Stimulated activated memory B cell treated with anti-CD40 and anti-IgM and Interleukin-4, amounts not matched to agents 10 μg/mL and 1 μg/mL and 100 μg/mL, for 72 hours (primary cell): Measurements from ENCODE around the gene HOXD11.

Experiments used
- ATAC-seq: fragments of 150-1000 bp; cut with Tn5 transposase; 2 replicates; pipeline ENCODE4 v1.10.0; 2021
- H3K27ac Mint-ChIP-seq: one replicate; pipeline ENCODE4 v1.8.0; 2022; ENCODE audit warnings: mild to moderate bottlenecking, mixed read lengths
- H3K27me3 Mint-ChIP-seq: one replicate; pipeline ENCODE4 v1.8.0; 2022; ENCODE audit warnings: mixed read lengths
- H3K36me3 Mint-ChIP-seq: one replicate; pipeline ENCODE4 v1.8.0; 2022; ENCODE audit warnings: mixed read lengths
- H3K4me1 Mint-ChIP-seq: one replicate; pipeline ENCODE4 v1.8.0; 2022; ENCODE audit warnings: mixed read lengths
- H3K4me3 Mint-ChIP-seq: one replicate; pipeline ENCODE4 v1.8.0; 2022; ENCODE audit warnings: mild to moderate bottlenecking, moderate library complexity, mixed read lengths
- H3K9me3 Mint-ChIP-seq: one replicate; pipeline ENCODE4 v1.8.0; 2022; ENCODE audit warnings: mixed read lengths

HOXD11 gene

GRCh38 chr2:176106581-176107539, at the start of gene HOXD11:
HOXD11 (plus strand) TSS chr2:176107280; CDS start chr2:176107356, 76 bp downstream.
- Mint-ChIP-seq H3K27me3 (peaks cover 77% of the 10 kb centered on the region), H3K4me3 (peak within 1 kb of the TSS; percentile 5), H3K27ac (no peak within 1 kb of the TSS), H3K9me3 (peaks cover 4% of the 10 kb centered on the region), H3K4me1 (peaks cover 12% of the 10 kb centered on the region), H3K36me3 (no peaks in the 10 kb centered on the region)
- no peak for ATAC-seq

DNA sequence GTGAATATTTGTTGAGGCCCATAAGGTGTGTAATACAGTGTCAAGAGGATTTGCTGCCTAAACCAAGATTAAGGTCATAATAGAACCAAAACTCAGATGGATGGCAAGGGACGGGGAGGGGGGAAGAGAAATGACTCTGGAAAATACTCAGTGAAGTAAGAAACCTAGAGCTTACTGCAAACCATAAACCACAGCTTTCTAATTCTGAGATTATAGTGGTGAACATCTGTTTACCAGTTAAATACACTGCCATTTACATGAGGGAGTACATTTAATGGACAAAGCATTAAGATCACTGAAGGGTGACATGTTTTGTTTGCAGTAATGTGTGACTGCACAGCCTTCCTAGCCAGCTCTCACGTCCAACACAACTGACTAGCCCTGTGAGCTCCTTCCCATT, 43.1 kb upstream of the HOXD11 start:
- Mint-ChIP-seq H3K36me3 (no peaks in the 10 kb centered on the region), H3K4me3 (no peak overlapping the region), H3K9me3 (no peaks in the 10 kb centered on the region), H3K27ac (no peak overlapping the region), H3K4me1 (peaks cover 13% of the 10 kb centered on the region), H3K27me3 (peaks cover 61% of the 10 kb centered on the region)
- ATAC-seq = peak; percentile 55

GRCh38 chr2:176066645-176067588, 40.2 kb upstream of the HOXD11 start:
- ATAC-seq = no peak
- Mint-ChIP-seq H3K4me3 (no peak overlapping the region), H3K27ac (no peak overlapping the region), H3K9me3 (no peaks in the 10 kb centered on the region), H3K27me3 (peaks cover 81% of the 10 kb centered on the region), H3K36me3 (no peaks in the 10 kb centered on the region), H3K4me1 (peaks cover 13% of the 10 kb centered on the region)

DNA sequence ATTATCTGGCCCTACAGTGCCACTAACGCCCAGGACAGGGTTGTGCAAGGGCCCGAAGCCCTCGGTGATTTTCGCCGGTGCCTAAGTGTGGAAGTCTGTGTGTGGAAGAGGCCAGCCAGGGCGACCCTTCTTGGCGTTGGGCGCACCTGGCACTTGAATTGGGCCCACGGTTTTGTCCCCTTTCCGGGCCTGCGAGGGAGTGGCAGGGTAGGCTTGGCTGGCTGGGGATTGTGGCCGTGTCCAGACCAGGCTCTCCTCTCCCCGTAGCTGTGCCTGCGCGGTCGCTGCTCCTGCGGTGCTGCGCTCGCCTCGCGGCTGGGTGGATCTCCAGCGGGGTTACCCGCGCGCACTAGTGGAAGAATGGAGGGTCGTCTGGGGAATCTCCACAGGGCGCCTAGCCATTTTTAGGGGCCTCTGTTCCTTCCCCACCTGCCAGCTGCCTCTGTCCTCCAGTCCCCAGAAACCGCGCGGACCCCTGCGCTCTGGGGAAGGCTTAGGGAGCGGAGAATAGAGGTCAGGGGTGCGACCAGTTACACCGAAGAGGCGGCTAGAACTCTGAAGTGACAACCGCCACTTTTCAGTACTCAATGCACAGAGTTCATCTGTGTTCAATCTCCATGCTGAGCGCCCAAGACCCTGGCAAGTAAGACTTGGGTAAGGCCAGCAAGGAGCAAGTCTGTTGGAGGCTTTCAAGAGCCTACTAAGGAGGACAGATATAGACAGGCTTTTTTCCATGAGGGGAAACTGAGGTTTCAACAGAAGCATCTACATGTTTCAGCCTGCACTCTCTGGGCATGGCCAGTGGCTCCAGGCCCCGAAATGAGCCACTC, 39.3 kb upstream of the HOXD11 start:
- ATAC-seq = no peak
- H3K27ac Mint-ChIP-seq = no peak overlapping the region
- peaks cover 81% of the 10 kb centered on the region for H3K27me3 Mint-ChIP-seq
- H3K9me3 Mint-ChIP-seq = no peaks in the 10 kb centered on the region
- no peak overlapping the region for H3K4me3 Mint-ChIP-seq
- H3K4me1 Mint-ChIP-seq = peaks cover 13% of the 10 kb centered on the region
- H3K36me3 Mint-ChIP-seq = no peaks in the 10 kb centered on the region

GRCh38 chr2:176068419-176068832, 38.7 kb upstream of the HOXD11 start:
- Mint-ChIP-seq H3K27me3 (peaks cover 85% of the 10 kb centered on the region), H3K4me1 (peaks cover 13% of the 10 kb centered on the region), H3K4me3 (no peak overlapping the region), H3K36me3 (no peaks in the 10 kb centered on the region), H3K27ac (no peak overlapping the region), H3K9me3 (no peaks in the 10 kb centered on the region)
- ATAC-seq = no peak

- Mint-ChIP-seq H3K27me3 (peaks cover 93% of the 10 kb centered on the region), H3K4me3 (no peak overlapping the region), H3K4me1 (peaks cover 13% of the 10 kb centered on the region), H3K27ac (no peak overlapping the region), H3K36me3 (no peaks in the 10 kb centered on the region), H3K9me3 (peaks cover 2% of the 10 kb centered on the region)
- no peak for ATAC-seq
These were observed 35.5 kb upstream of the HOXD11 start for GRCh38 chr2:176071330-176072291.

GRCh38 chr2:176072292-176072669, 34.8 kb upstream of the HOXD11 start:
- H3K9me3 Mint-ChIP-seq = peaks cover 3% of the 10 kb centered on the region
- H3K27me3 Mint-ChIP-seq = peaks cover 91% of the 10 kb centered on the region
- ATAC-seq = no peak
- H3K4me1 Mint-ChIP-seq = peaks cover 12% of the 10 kb centered on the region
- H3K27ac Mint-ChIP-seq = no peak overlapping the region
- H3K36me3 Mint-ChIP-seq = no peaks in the 10 kb centered on the region
- H3K4me3 Mint-ChIP-seq = no peak overlapping the region

DNA sequence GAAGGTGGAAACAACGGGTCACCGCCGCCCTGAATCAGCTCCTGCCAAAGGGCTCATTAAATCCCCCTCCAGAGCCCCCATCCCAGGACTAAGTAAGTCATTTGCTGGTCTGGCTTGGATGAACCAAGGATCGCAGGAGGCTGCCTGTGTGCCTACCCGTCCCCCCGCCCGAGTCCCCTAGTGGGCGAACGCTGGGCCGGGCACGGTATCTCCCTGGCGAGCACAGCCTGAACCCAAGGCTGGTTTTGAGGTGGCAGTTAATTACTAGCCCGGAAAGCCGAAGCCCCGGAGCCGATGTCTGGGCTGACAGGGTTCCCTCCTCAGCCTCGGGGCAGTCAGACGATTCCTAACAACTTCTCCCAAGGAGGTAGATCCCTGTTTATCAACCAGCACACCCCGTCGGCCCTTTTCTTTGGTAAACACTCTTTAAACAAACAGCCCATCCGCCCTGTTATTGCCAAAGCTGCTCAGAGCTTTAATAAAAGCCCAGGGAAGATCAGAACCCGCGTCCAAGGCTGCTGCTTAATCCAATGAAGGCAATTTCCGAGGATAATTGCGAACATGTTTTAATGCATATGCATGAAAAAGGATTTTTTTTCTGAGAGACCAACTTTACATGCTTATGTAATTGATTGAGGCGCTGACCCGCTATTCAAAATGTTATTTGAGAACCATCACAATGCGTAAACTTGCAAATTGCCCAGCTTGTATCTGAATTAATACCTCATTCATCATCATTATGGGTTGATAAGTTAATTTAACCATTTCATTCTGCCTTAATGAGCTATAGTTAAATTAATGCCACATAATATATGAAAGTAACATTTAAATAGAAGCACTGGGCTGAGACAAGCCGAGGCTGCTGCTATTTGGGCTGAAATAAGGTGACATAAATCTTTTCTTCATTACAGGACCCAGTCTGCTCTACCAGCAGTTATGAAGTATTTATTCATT, 33.9 kb upstream of the HOXD11 start:
- H3K36me3 Mint-ChIP-seq = no peaks in the 10 kb centered on the region
- peaks cover 84% of the 10 kb centered on the region for H3K27me3 Mint-ChIP-seq
- no peak overlapping the region for H3K4me3 Mint-ChIP-seq
- H3K4me1 Mint-ChIP-seq = peaks cover 6% of the 10 kb centered on the region
- H3K27ac Mint-ChIP-seq = no peak overlapping the region
- ATAC-seq = no peak
- H3K9me3 Mint-ChIP-seq = peaks cover 3% of the 10 kb centered on the region

GRCh38 chr2:176074919-176075425, 32.1 kb upstream of the HOXD11 start:
- no peak overlapping the region for H3K4me3 Mint-ChIP-seq
- H3K27me3 Mint-ChIP-seq = peaks cover 84% of the 10 kb centered on the region
- H3K27ac Mint-ChIP-seq = no peak overlapping the region
- peaks cover 7% of the 10 kb centered on the region for H3K9me3 Mint-ChIP-seq
- no peak for ATAC-seq
- peaks cover 8% of the 10 kb centered on the region for H3K4me1 Mint-ChIP-seq
- no peaks in the 10 kb centered on the region for H3K36me3 Mint-ChIP-seq

DNA sequence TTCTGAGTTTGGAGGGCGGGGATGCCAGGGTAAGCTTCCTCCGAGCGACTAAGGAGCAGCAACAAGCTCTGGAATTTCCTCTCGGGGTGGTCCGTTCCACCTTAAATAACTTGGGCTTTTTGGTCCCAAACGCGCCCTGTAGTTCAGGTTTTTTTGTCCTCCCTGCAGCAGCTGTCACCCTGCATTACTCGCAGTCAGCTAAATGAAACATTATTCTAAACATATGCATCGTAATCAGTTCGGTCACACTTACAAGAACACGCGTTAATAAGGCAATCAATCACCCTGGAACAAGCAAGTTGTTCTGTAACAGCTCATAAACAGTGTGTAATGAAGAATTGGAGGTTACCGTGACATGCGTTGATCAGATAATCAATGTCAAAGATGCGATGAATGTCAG, 31.6 kb upstream of the HOXD11 start:
- Mint-ChIP-seq H3K4me1 (peaks cover 8% of the 10 kb centered on the region), H3K27me3 (peaks cover 79% of the 10 kb centered on the region), H3K27ac (no peak overlapping the region), H3K4me3 (no peak overlapping the region), H3K9me3 (peaks cover 7% of the 10 kb centered on the region), H3K36me3 (no peaks in the 10 kb centered on the region)
- no peak for ATAC-seq

GRCh38 chr2:176076063-176076462, 31.0 kb upstream of the HOXD11 start:
- ATAC-seq = no peak
- Mint-ChIP-seq H3K27me3 (peaks cover 77% of the 10 kb centered on the region), H3K4me1 (peaks cover 8% of the 10 kb centered on the region), H3K9me3 (peaks cover 7% of the 10 kb centered on the region), H3K4me3 (no peak overlapping the region), H3K36me3 (no peaks in the 10 kb centered on the region), H3K27ac (no peak overlapping the region)

- peaks cover 7% of the 10 kb centered on the region for H3K9me3 Mint-ChIP-seq
- H3K4me1 Mint-ChIP-seq = peaks cover 8% of the 10 kb centered on the region
- H3K4me3 Mint-ChIP-seq = no peak overlapping the region
- H3K27ac Mint-ChIP-seq = no peak overlapping the region
- H3K36me3 Mint-ChIP-seq = no peaks in the 10 kb centered on the region
- H3K27me3 Mint-ChIP-seq = peaks cover 77% of the 10 kb centered on the region
- ATAC-seq = no peak
These were observed 30.3 kb upstream of the HOXD11 start for GRCh38 chr2:176076796-176077195.
